OCI-LY3 (cell line): ENCODE results near the gene PCBP3.

Experiments
- H2AFZ ChIP-seq: fragments of 200-600, 300-600 bp; shearing (Covaris generic); 2 replicates; pipeline ENCODE4 v1.6.0; 2014; ENCODE audit warnings: antibody characterized with exemption, low read depth, low read length
- H3K27ac ChIP-seq: fragments of 200-600, 300-600 bp; sonication (generic); 2 replicates; pipeline ENCODE4 v1.5.1; 2014; ENCODE audit warnings: mild to moderate bottlenecking, low read length, moderate library complexity, mixed read lengths
- H3K27me3 ChIP-seq: fragments of 200-600, 300-600 bp; sonication (generic); 2 replicates; pipeline ENCODE4 v1.6.1; 2014; ENCODE audit warnings: low read depth, low read length, mixed read lengths
- H3K36me3 ChIP-seq: fragments of 200-600, 300-600 bp; sonication (generic); replicated peaks from 2 replicates; pipeline ENCODE3; 2014; ENCODE audit warnings: low read depth, low read length, mixed read lengths
- H3K4me1 ChIP-seq: fragments of 300-600, 200-600 bp; sonication (generic); 2 replicates; pipeline ENCODE4 v1.6.1; 2014; ENCODE audit warnings: low read length, mixed read lengths
- H3K4me2 ChIP-seq: fragments of 200-600, 300-600 bp; sonication (generic); 2 replicates; pipeline ENCODE4 v1.6.1; 2014; ENCODE audit warnings: low read length, mixed read lengths
- H3K4me3 ChIP-seq: fragments of 300-600, 200-600 bp; sonication (generic); 2 replicates; pipeline ENCODE4 v1.5.1; 2014; ENCODE audit warnings: antibody characterized with exemption, mild to moderate bottlenecking, low read length, moderate library complexity
- H3K79me2 ChIP-seq: fragments of 300-600, 200-600 bp; shearing (Covaris generic); 2 replicates; pipeline ENCODE4 v1.6.1; 2014; ENCODE audit warnings: mild to moderate bottlenecking, low read length, mixed read lengths
- H3K9ac ChIP-seq: fragments of 300-600, 200-600 bp; shearing (Covaris generic); 2 replicates; pipeline ENCODE4 v1.6.0; 2014; ENCODE audit warnings: mild to moderate bottlenecking, low read length, moderate library complexity
- H3K9me3 ChIP-seq: fragments of 200-600, 300-600 bp; shearing (Covaris generic); 2 replicates; pipeline ENCODE4 v1.6.1; 2014; ENCODE audit warnings: low read length, mixed read lengths; ENCODE audit not compliant: insufficient read depth
- H4K20me1 ChIP-seq: fragments of 200-600, 300-600 bp; sonication (generic); 2 replicates; pipeline ENCODE4 v1.6.1; 2016; ENCODE audit warnings: low read length, mixed read lengths; ENCODE audit not compliant: insufficient read depth
- EZH2phosphoT487 ChIP-seq: fragments of 200-600 bp; shearing (Covaris generic); IDR thresholded peaks from 2 replicates; pipeline ENCODE4 v1.6.1; 2018; ENCODE audit warnings: antibody characterized with exemption, mixed run types, low read depth
- TF ChIP-seq, protein P1 (sequence below): fragments of 200-600, 300-600 bp; sonication (generic); IDR thresholded peaks from 2 replicates; pipeline ENCODE4 v1.5.1; 2014; ENCODE audit warnings: antibody characterized with exemption, low read length, low read depth

The PCBP3 gene

DNA sequence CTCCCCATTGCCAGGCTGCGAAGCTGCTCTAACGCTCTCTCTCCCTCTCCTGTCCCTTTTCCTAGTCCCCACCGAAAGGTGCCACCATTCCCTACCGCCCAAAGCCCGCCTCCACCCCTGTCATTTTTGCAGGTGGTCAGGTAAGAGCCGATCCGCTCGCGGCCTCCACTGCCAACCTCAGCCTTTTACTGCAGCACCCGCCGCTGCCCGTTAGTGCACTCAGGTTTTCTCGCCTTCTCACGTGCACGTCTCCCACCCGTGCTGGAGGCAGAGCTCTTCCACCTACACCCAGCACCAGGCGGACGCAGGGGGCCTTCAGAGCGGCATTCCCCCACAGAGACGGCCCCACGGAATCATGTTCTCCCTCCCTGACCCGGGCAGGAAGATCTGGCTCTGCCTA, 270.4 kb downstream of the PCBP3 start:
- no peaks in the 10 kb centered on the region for H3K4me1 ChIP-seq
- no peaks in the 10 kb centered on the region for H3K79me2 ChIP-seq
- H4K20me1 ChIP-seq = no peaks in the 10 kb centered on the region
- H3K36me3 ChIP-seq = no peaks in the 10 kb centered on the region
- TF ChIP-seq EZH2phosphoT487 = no peak
- TF ChIP-seq, protein P1, sequence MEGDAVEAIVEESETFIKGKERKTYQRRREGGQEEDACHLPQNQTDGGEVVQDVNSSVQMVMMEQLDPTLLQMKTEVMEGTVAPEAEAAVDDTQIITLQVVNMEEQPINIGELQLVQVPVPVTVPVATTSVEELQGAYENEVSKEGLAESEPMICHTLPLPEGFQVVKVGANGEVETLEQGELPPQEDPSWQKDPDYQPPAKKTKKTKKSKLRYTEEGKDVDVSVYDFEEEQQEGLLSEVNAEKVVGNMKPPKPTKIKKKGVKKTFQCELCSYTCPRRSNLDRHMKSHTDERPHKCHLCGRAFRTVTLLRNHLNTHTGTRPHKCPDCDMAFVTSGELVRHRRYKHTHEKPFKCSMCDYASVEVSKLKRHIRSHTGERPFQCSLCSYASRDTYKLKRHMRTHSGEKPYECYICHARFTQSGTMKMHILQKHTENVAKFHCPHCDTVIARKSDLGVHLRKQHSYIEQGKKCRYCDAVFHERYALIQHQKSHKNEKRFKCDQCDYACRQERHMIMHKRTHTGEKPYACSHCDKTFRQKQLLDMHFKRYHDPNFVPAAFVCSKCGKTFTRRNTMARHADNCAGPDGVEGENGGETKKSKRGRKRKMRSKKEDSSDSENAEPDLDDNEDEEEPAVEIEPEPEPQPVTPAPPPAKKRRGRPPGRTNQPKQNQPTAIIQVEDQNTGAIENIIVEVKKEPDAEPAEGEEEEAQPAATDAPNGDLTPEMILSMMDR = no peak
- H3K9me3 ChIP-seq = no peaks in the 10 kb centered on the region
- no peak overlapping the region for H3K4me2 ChIP-seq
- H3K4me3 ChIP-seq = no peak overlapping the region
- H3K27ac ChIP-seq = no peak overlapping the region
- H2AFZ ChIP-seq = no peak overlapping the region
- H3K9ac ChIP-seq = no peak overlapping the region
- H3K27me3 ChIP-seq = no peaks in the 10 kb centered on the region

DNA sequence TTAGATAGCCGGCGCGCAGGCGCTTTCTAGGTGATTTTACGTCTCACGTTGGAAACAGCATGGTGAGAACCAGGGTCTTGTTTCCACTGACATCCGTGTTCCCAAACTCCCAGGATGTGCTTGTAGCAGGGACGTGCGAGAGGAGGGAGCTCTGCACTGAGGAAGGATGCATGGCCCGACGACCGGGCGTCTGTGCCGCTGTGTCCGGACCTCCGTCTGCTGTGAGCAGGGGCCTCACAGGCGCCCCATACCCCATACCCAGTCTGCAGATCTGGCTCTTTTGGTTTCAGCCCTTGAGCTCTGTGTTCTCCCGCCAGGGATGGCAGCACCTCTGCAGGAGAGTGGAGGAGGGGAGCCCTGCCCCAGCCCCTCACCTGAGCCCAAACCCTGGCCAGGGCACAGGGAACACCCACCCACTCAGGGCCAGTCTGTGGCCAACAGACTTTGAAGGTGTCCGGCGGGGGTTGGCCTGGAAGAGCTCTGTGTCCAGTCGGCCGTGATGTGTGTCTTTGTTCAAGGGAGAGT, 270.9 kb downstream of the PCBP3 start:
- H3K4me3 ChIP-seq = no peak overlapping the region
- no peak overlapping the region for H3K27ac ChIP-seq
- H2AFZ ChIP-seq = no peak overlapping the region
- no peaks in the 10 kb centered on the region for H4K20me1 ChIP-seq
- H3K4me1 ChIP-seq = no peaks in the 10 kb centered on the region
- no peaks in the 10 kb centered on the region for H3K9me3 ChIP-seq
- H3K27me3 ChIP-seq = no peaks in the 10 kb centered on the region
- H3K36me3 ChIP-seq = no peaks in the 10 kb centered on the region
- H3K79me2 ChIP-seq = no peaks in the 10 kb centered on the region
- H3K4me2 ChIP-seq = no peak overlapping the region
- TF ChIP-seq, protein P1 = no peak
- no peak for TF ChIP-seq EZH2phosphoT487
- no peak overlapping the region for H3K9ac ChIP-seq

DNA sequence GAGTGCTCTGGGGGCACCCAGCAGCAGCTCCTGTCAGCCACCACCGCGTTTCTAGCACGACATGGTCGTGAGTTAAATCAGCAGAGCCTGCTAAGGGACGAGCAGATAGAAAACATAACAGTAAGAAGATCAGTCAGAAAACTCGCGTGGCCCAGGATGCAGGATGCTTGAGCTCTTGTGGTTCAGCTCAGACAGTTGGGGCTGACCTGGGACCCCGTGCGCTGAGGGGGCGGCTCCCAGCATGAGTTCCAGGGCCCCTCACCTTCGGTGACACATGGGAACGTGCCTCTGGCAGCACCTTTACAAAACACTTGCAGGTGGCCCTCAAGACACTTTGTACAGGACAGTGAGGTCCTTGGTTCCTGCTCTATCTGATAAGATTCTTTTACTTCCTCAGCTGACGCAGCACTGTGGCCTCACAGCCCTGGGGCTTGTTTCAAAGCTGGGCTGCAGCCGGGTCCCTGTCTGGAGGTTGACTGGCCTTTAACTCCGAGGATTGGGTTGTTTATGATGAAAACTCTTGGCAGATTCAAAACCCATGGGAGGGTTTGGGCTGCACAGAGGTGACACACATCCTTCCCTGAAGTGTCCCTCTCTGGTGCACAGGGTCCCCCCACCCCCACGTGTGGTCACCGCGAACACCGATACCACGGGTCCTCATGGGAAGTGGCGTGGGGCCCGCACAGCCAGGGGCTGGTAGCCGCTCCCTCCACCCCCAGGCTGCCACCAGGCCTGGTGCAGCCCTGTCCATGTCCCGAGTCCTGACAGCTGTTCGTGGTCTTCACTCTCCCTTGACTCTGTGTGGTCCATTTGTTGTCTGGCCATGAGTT, 272.7 kb downstream of the PCBP3 start:
- Histone ChIP-seq H3K4me3 (no peak overlapping the region), H3K79me2 (no peaks in the 10 kb centered on the region), H2AFZ (no peak overlapping the region), H3K4me1 (no peaks in the 10 kb centered on the region), H3K4me2 (no peak overlapping the region), H4K20me1 (no peaks in the 10 kb centered on the region), H3K27me3 (no peaks in the 10 kb centered on the region), H3K9ac (no peak overlapping the region), H3K27ac (no peak overlapping the region), H3K9me3 (no peaks in the 10 kb centered on the region), H3K36me3 (no peaks in the 10 kb centered on the region)
- no peak for TF ChIP-seq EZH2phosphoT487
- TF ChIP-seq, protein P1 = no peak

DNA sequence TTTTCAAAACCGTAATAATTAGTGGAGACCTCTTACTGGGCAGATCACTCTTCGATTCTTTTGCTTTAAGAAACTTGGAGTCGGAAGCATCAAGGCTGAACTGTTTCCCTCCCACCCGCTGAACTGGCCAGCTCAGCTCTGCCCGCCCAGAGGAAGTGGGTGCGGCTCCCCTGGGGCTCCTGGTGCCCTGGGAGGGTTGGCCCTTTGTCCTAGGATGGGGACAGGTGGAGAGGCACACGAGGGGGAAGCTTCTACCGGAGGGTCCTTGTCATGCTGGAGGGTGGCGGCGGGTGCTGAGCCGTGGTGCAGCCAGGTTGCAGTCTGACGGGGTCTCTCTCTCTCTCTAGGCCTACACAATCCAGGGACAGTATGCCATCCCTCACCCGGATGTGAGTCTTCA, 273.7 kb downstream of the PCBP3 start:
- Histone ChIP-seq H3K4me2 (no peak overlapping the region), H3K27me3 (no peaks in the 10 kb centered on the region), H4K20me1 (no peaks in the 10 kb centered on the region), H3K4me3 (no peak overlapping the region), H3K4me1 (no peaks in the 10 kb centered on the region), H3K36me3 (no peaks in the 10 kb centered on the region), H3K27ac (no peak overlapping the region), H2AFZ (no peak overlapping the region), H3K79me2 (no peaks in the 10 kb centered on the region), H3K9me3 (no peaks in the 10 kb centered on the region), H3K9ac (no peak overlapping the region)
- TF ChIP-seq EZH2phosphoT487 = no peak
- TF ChIP-seq, protein P1 = no peak
